Stimulated activated CD8-positive, alpha-beta memory T cell treated with anti-CD3 and anti-CD28 coated beads, Interleukin-4, amount 100 ng/mL, for 1 hour (primary cell): Measurements from ENCODE around the gene CST1.

Experiments used
- DNase-seq, 2 donors: peaks; one replicate each; pipeline ENCODE4 v3.0.0-alpha.2; 2020; ENCODE audit warnings: low read depth in 2 of 2, low spot score in 1 of 2

Gene CST1

DNA sequence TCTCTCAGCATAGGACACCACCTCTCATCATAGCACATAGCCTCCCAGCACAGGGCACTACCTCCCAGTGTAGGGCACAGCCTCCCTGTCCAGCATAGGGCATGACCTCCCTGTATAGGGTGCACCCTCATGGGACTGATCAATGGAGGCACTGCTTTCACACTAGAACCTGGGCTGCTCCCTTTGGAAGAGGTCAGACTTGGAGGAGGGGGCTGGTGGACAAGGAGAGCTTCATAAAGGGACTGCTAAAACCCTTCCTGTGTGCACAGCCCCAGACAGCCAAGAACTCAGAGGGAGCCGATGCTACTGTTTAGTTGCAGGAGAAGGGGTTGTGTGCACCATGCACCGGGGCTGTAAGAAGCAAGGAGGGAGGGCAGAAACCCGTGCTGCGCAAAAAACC is 40.0 kb downstream of the CST1 start:
- DNase-seq: no peak

DNA sequence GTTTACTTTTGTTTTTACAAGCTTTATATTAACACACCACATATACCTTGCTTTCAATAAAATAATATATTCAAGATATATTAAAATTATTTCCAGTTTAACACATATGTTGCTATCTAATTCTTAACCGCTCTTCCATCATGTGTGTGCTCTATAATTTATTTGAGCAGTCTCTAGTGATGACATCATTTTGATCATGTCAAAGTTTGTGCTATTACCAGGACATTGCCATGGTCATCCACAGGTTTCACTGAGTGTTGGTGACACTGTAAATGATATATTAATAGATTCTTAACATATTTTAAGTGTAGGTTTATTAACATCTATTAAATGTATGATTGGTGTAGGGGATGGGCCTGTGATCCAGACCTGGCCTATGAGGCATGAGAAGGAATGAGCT is 44.8 kb downstream of the CST1 start:
- DNase-seq: no peak

- no peak for DNase-seq
Measured at GRCh38 chr20:23702021-23702420, 48.7 kb downstream of the CST1 start.

GRCh38 chr20:23700931-23701330 is 49.8 kb downstream of the CST1 start:
- DNase-seq: no peak

GRCh38 chr20:23697947-23698346 is 52.8 kb downstream of the CST1 start:
- DNase-seq: no peak
